Endothelial cell (in vitro differentiated cells): Measurements from ENCODE around the gene B3GLCT. TPM values are rescaled to one million over a fixed set of nuclear protein-coding genes. Genes with fewer than 3 reads are reported as not detected.

ENCODE experiments used
- DNase-seq: peaks from one replicate; pipeline ENCODE4 v3.0.0; 2021; ENCODE audit warnings: low spot score
- H3K27ac Mint-ChIP-seq: one replicate; pipeline ENCODE4 v1.8.0; 2021; ENCODE audit warnings: mixed read lengths, inconsistent platforms; ENCODE audit not compliant: unreplicated experiment
- H3K27me3 Mint-ChIP-seq: one replicate; pipeline ENCODE4 v1.8.0; 2021; ENCODE audit warnings: mild to moderate bottlenecking, moderate library complexity, mixed read lengths, inconsistent platforms; ENCODE audit not compliant: unreplicated experiment
- H3K36me3 Mint-ChIP-seq: one replicate; pipeline ENCODE4 v1.8.0; 2021; ENCODE audit warnings: mild to moderate bottlenecking, low read depth, mixed read lengths, inconsistent platforms; ENCODE audit not compliant: unreplicated experiment
- H3K4me1 Mint-ChIP-seq: one replicate; pipeline ENCODE4 v1.8.0; 2021; ENCODE audit warnings: mild to moderate bottlenecking, mixed read lengths, inconsistent platforms; ENCODE audit not compliant: unreplicated experiment
- H3K4me3 Mint-ChIP-seq: one replicate; pipeline ENCODE4 v1.8.0; 2021; ENCODE audit warnings: mild to moderate bottlenecking, mixed read lengths, inconsistent platforms; ENCODE audit not compliant: unreplicated experiment
- H3K9me3 Mint-ChIP-seq: one replicate; pipeline ENCODE4 v1.8.0; 2021; ENCODE audit warnings: mixed read lengths, inconsistent platforms; ENCODE audit not compliant: unreplicated experiment
- CTCF ChIP-seq: fragments of 200-600 bp; sonication (generic); IDR thresholded peaks from one replicate; pipeline ENCODE4 v1.5.0; 2021; ENCODE audit warnings: antibody characterized with exemption; ENCODE audit not compliant: unreplicated experiment
- total RNA-seq: library from RNA; stranded (reverse); fragmentation: NEBNext Ultra II Directional; extraction: Animal tissue kit (Norgen Biotek cat#: 25700); gene quantifications from one replicate; pipeline ENCODE4 v1.2.1, GENCODE V29; 2021; ENCODE audit not compliant: unreplicated experiment

The B3GLCT gene
- total RNA-seq, 1 donor from 2014 or later = 9.8 TPM

- Mint-ChIP-seq H3K4me3 (no peak overlapping the region), H3K27me3 (peaks cover 2% of the 10 kb centered on the region), H3K36me3 (no peaks in the 10 kb centered on the region), H3K27ac (no peak overlapping the region), H3K9me3 (no peaks in the 10 kb centered on the region), H3K4me1 (no peaks in the 10 kb centered on the region)
- no peak for DNase-seq
- TF ChIP-seq CTCF = no peak
These were observed 149.4 kb downstream of the B3GLCT start for GRCh38 chr13:31349156-31349555.

- no peak for TF ChIP-seq CTCF
- Mint-ChIP-seq H3K4me3 (no peak overlapping the region), H3K9me3 (peaks cover 6% of the 10 kb centered on the region), H3K4me1 (no peaks in the 10 kb centered on the region), H3K36me3 (peaks cover 6% of the 10 kb centered on the region), H3K27ac (no peak overlapping the region), H3K27me3 (peaks cover 2% of the 10 kb centered on the region)
- DNase-seq = no peak
These were observed 150.8 kb downstream of the B3GLCT start for GRCh38 chr13:31350560-31350959.

GRCh38 chr13:31351376-31351775, 151.6 kb downstream of the B3GLCT start:
- TF ChIP-seq CTCF = no peak
- DNase-seq = no peak
- Mint-ChIP-seq H3K27ac (no peak overlapping the region), H3K9me3 (peaks cover 14% of the 10 kb centered on the region), H3K4me3 (no peak overlapping the region), H3K27me3 (peaks cover 2% of the 10 kb centered on the region), H3K36me3 (peaks cover 13% of the 10 kb centered on the region), H3K4me1 (no peaks in the 10 kb centered on the region)

GRCh38 chr13:31352467-31352866, 152.7 kb downstream of the B3GLCT start:
- Mint-ChIP-seq H3K4me3 (no peak overlapping the region), H3K4me1 (no peaks in the 10 kb centered on the region), H3K27ac (no peak overlapping the region), H3K27me3 (peaks cover 2% of the 10 kb centered on the region), H3K36me3 (peaks cover 13% of the 10 kb centered on the region), H3K9me3 (peaks cover 14% of the 10 kb centered on the region)
- DNase-seq = no peak
- no peak for TF ChIP-seq CTCF

GRCh38 chr13:31355001-31355400, 155.2 kb downstream of the B3GLCT start:
- H3K4me1 Mint-ChIP-seq = no peaks in the 10 kb centered on the region
- H3K27me3 Mint-ChIP-seq = no peaks in the 10 kb centered on the region
- TF ChIP-seq CTCF = no peak
- peaks cover 13% of the 10 kb centered on the region for H3K36me3 Mint-ChIP-seq
- H3K27ac Mint-ChIP-seq = no peak overlapping the region
- H3K9me3 Mint-ChIP-seq = peaks cover 14% of the 10 kb centered on the region
- no peak for DNase-seq
- H3K4me3 Mint-ChIP-seq = no peak overlapping the region
